ENCODE results near the gene RNF224. TPM values are rescaled to one million over a fixed set of nuclear protein-coding genes. Genes with fewer than 3 reads are reported as not detected.

RNF224 gene
- total and polyA plus RNA-seq, 4 donors, result not detected

DNA sequence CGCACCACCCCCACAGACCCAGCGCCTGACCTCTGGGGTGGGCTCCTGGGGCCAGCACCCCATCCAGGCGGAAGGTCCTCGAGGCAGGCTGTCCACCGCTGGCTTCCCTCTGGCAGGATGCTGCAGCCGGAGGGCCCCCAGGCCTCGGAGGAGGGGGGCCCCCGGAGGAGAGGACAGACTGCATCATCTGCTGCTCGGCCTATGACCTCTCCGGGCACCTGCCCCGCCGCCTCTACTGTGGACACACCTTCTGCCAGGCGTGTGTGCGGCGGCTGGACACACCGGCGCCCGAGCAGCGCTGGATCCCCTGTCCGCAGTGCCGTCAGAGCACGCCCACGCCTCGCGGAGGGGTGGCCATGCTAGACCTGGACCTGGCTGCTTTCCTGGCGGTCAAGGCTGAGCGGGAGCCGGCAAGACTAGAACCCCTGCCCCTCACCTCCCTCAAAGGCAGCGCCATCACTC lies 1.2 kb downstream of the RNF224 start (continued):
- TF ChIP-seq, protein P1, sequence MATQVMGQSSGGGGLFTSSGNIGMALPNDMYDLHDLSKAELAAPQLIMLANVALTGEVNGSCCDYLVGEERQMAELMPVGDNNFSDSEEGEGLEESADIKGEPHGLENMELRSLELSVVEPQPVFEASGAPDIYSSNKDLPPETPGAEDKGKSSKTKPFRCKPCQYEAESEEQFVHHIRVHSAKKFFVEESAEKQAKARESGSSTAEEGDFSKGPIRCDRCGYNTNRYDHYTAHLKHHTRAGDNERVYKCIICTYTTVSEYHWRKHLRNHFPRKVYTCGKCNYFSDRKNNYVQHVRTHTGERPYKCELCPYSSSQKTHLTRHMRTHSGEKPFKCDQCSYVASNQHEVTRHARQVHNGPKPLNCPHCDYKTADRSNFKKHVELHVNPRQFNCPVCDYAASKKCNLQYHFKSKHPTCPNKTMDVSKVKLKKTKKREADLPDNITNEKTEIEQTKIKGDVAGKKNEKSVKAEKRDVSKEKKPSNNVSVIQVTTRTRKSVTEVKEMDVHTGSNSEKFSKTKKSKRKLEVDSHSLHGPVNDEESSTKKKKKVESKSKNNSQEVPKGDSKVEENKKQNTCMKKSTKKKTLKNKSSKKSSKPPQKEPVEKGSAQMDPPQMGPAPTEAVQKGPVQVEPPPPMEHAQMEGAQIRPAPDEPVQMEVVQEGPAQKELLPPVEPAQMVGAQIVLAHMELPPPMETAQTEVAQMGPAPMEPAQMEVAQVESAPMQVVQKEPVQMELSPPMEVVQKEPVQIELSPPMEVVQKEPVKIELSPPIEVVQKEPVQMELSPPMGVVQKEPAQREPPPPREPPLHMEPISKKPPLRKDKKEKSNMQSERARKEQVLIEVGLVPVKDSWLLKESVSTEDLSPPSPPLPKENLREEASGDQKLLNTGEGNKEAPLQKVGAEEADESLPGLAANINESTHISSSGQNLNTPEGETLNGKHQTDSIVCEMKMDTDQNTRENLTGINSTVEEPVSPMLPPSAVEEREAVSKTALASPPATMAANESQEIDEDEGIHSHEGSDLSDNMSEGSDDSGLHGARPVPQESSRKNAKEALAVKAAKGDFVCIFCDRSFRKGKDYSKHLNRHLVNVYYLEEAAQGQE (IDR thresholded peaks at IDR 0.05), result no peak
- TF ChIP-seq RXRA (IDR thresholded peaks at IDR 0.05), result no peak
- no peak for TF ChIP-seq FOXA2 (IDR thresholded peaks at IDR 0.05)

DNA sequence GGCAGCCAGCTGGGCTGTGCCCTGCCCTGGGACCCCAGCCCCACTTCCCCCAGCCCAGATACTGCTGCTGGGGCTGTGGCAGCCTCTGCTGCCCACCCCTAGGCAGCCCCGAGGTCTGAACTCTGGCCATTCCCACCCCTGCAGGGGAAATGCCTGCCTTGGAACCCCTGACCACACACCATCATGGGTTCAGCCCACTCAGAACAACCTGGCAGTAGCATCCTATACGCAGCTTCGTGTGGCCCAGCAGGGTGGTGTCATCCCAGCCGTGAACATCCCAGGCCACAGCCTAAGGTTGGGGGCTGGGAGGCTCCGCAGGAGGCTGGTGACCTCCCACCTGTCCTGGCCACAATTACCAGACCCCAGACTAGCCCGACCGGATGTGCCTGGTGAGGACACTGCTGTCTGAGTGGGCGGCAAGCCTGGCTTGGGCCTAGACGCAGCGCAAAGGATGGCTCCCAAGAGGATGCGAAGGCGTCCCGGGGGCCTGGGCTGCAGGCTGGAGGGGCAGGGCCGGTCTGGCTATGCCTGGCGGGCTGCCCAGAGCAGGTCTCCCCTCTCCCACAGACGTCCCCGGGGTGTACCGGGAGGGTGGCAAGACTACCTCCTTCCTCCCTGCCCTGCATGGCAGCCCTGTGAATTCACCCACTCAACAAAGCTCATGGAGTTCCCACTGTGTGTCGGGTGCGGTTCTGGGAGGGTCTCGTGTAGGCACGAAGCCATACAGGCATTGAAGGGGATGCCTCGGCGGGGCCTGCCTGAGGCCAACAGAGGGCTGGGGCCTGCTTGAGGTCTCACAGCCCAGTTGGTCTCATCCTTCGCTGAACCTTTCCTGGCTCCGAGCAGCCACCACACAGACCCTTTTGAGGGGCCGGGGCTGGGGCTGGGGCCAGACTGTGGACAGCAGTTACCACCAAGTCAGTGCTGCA lies 1.9 kb downstream of the RNF224 start:
- 77% methylated on average over 27 of the region's 27 CpGs for WGBS
- H3K9ac ChIP-seq (ENCODE audit: low read depth in 1 of 2, low read length in 2 of 2), result no peak overlapping the region
- DNase-seq (ENCODE audit: low spot score), result no peak
- H3K27me3 ChIP-seq (ENCODE audit: control insufficient read depth in 4 of 4, insufficient read depth in 4 of 4, low read length in 3 of 4), result no peaks in the 10 kb centered on the region
- H3K27ac ChIP-seq (ENCODE audit: low read depth in 1 of 2, low read length in 2 of 2), result no peak overlapping the region
- no peaks in the 10 kb centered on the region for H3K36me3 ChIP-seq (ENCODE audit: control insufficient read depth in 4 of 4, insufficient read depth in 3 of 4, low read depth in 1 of 4, low read length in 3 of 4)
- H3K4me3 ChIP-seq (ENCODE audit: low read depth in 1 of 3, low read length in 3 of 3), result no peak overlapping the region
- H3K4me1 ChIP-seq (ENCODE audit: control insufficient read depth in 4 of 4, insufficient read depth in 4 of 4, low read length in 3 of 4), result peaks cover under 1 to 4% (median under 1%) of the 10 kb centered on the region in 4 donors
- H3K9me3 ChIP-seq (ENCODE audit: control insufficient read depth in 4 of 4, low read length in 3 of 4), result no peaks in the 10 kb centered on the region
- TF ChIP-seq, protein P2, sequence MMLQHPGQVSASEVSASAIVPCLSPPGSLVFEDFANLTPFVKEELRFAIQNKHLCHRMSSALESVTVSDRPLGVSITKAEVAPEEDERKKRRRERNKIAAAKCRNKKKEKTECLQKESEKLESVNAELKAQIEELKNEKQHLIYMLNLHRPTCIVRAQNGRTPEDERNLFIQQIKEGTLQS (IDR thresholded peaks at IDR 0.05), result no peak
- TF ChIP-seq YY1 (IDR thresholded peaks at IDR 0.05), result no peak
- no peak for TF ChIP-seq EGR1 (IDR thresholded peaks at IDR 0.05; ENCODE audit: low read depth in 2 of 2)
- TF ChIP-seq, protein P3, sequence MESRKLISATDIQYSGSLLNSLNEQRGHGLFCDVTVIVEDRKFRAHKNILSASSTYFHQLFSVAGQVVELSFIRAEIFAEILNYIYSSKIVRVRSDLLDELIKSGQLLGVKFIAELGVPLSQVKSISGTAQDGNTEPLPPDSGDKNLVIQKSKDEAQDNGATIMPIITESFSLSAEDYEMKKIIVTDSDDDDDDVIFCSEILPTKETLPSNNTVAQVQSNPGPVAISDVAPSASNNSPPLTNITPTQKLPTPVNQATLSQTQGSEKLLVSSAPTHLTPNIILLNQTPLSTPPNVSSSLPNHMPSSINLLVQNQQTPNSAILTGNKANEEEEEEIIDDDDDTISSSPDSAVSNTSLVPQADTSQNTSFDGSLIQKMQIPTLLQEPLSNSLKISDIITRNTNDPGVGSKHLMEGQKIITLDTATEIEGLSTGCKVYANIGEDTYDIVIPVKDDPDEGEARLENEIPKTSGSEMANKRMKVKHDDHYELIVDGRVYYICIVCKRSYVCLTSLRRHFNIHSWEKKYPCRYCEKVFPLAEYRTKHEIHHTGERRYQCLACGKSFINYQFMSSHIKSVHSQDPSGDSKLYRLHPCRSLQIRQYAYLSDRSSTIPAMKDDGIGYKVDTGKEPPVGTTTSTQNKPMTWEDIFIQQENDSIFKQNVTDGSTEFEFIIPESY (IDR thresholded peaks at IDR 0.05), result no peak
- TF ChIP-seq FOXA2 (IDR thresholded peaks at IDR 0.05), result no peak
- TF ChIP-seq HNF4A (conservative IDR thresholded peaks at IDR 0.05), result no peak
- no peak for TF ChIP-seq NR2F2 (IDR thresholded peaks at IDR 0.05)
- TF ChIP-seq TAF1 (conservative IDR thresholded peaks at IDR 0.05), result no peak
- no peak for TF ChIP-seq RXRA (IDR thresholded peaks at IDR 0.05)

DNA sequence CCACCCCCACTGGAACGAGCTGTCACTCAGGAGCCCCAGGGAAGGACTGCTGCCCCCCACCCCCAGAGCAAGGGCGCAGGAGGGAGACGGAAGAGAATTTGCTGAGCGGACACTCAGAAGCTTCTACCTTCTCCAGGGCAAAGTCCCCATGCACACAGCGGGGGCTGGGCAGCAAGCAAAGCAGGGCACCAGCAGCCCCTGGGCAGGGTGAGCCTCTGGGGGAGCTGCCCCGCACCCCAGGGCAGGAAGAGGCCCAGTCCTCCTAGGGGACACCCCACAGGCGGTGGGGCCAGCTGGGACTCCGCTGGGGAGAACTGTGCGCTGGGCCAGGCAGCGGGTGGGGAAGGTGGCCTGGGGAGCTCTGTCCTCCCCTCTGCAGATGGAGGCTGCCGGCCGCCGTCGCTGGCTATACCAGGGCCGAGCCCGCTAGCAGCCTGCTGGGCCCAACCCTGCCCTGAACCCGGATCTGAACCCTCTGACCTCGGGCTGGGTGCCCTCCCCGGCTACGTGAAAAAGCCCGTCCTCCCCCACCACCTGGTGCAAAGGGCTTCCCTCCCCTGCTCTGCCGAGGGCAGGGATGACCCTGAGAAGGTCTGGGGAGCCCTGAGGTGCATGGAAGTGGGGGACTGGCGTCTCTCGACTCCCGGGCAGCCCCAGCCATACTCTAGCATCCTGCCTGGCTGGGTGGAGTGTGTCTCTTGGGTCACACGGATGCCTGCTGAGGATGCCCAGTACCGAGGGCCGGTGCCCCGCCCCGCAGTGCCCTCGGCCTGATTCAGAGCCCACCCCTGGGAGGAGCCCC lies 2.8 kb downstream of the RNF224 start:
- no peak overlapping the region for H3K27ac ChIP-seq (ENCODE audit: low read depth in 1 of 2, low read length in 2 of 2)
- H3K4me3 ChIP-seq (ENCODE audit: low read depth in 1 of 3, low read length in 3 of 3), result no peak overlapping the region
- H3K9me3 ChIP-seq (ENCODE audit: control insufficient read depth in 4 of 4, low read length in 3 of 4), result no peaks in the 10 kb centered on the region
- TF ChIP-seq HNF4A (conservative IDR thresholded peaks at IDR 0.05), result no peak
- TF ChIP-seq, protein P4, sequence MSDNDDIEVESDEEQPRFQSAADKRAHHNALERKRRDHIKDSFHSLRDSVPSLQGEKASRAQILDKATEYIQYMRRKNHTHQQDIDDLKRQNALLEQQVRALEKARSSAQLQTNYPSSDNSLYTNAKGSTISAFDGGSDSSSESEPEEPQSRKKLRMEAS (IDR thresholded peaks at IDR 0.05), result no peak
- TF ChIP-seq FOXA2 (IDR thresholded peaks at IDR 0.05), result no peak
- H3K36me3 ChIP-seq (ENCODE audit: control insufficient read depth in 4 of 4, insufficient read depth in 3 of 4, low read depth in 1 of 4, low read length in 3 of 4), result no peaks in the 10 kb centered on the region
- no peaks in the 10 kb centered on the region for H3K27me3 ChIP-seq (ENCODE audit: control insufficient read depth in 4 of 4, insufficient read depth in 4 of 4, low read length in 3 of 4)
- DNase-seq (ENCODE audit: low spot score), result no peak
- WGBS, result 45% methylated on average over 31 of the region's 31 CpGs
- H3K4me1 ChIP-seq (ENCODE audit: control insufficient read depth in 4 of 4, insufficient read depth in 4 of 4, low read length in 3 of 4), result peaks cover 0 to 4% (median 0%) of the 10 kb centered on the region in 4 donors
- H3K9ac ChIP-seq (ENCODE audit: low read depth in 1 of 2, low read length in 2 of 2), result no peak overlapping the region
